Neutrophil (primary cell): Measurements from ENCODE around the gene RBMS3.

ENCODE experiments used
- H3K27ac ChIP-seq: fragments of 200-600 bp; sonication (generic); 2 replicates; pipeline ENCODE4 v1.5.1; 2016; ENCODE audit warnings: mild to moderate bottlenecking, moderate library complexity
- H3K27me3 ChIP-seq: fragments of 200-600 bp; sonication (generic); 2 replicates; pipeline ENCODE4 v1.6.0; 2016; ENCODE audit warnings: mild to moderate bottlenecking
- H3K36me3 ChIP-seq: fragments of 200-600 bp; sonication (generic); 2 replicates; pipeline ENCODE4 v1.5.1; 2017
- H3K4me1 ChIP-seq, 2 experiments: fragments of 200-600 bp in 1 of 2; sonication (generic) in 1 of 2; 1 replicate in 1 of 2; 2 replicates in 1 of 2; pipeline versions ENCODE4 v1.5.1 to v1.6.1; 2013 to 2016; ENCODE audit warnings: low read depth in 1 of 2, low read length in 1 of 2, mild to moderate bottlenecking in 1 of 2, moderate library complexity in 1 of 2; ENCODE audit not compliant: control insufficient read depth in 1 of 2, insufficient read depth in 1 of 2
- H3K4me3 ChIP-seq, 2 experiments: fragments of 200-600 bp in 1 of 2; sonication (generic) in 1 of 2; 1 replicate in 1 of 2; 2 replicates in 1 of 2; pipeline ENCODE4 v1.5.1; 2013 to 2016; ENCODE audit warnings: low read depth in 1 of 2, low read length in 1 of 2, mild to moderate bottlenecking in 1 of 2, moderate library complexity in 1 of 2
- H3K9me3 ChIP-seq: fragments of 200-600 bp; sonication (generic); 2 replicates; pipeline ENCODE4 v1.5.1; 2016
- TF ChIP-seq, protein P1 (sequence below): fragments of 200-600 bp; sonication (generic); IDR thresholded peaks from 2 replicates; pipeline ENCODE4 v1.5.1; 2016; ENCODE audit warnings: antibody characterized with exemption

Gene RBMS3

DNA sequence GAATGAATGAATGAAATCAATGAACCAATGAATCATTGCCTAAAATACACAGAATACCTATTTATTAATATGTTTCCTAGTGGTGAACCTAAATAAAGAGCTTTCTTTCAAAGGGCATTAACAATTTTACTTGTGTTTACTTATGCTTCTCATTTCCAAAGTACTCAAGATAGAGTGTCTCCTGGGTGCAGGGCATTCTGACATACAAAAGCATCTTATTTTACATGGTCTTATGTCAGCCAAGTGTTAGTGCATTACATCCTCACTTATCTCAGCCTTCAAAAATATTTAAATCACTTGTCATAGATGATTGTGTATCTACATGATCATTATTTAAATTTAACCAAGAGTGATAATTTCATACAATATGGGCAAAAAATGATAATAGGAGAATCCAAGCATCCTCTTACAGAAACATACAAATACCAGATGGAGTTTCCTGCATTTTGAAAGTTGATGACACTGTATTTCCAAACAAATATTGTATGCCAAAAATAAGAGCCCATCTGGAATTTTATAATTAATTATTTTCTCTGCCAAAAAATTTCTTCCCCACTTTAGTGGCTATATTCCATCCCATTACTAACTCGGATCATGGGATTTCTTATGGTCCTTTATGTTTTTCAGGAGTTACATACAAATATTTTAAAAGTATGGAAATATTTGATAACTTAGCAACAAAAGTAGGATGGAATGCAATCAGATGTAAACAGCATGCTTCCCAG is 279.0 kb downstream of the RBMS3 start:
- no peak overlapping the region for H3K4me3 ChIP-seq
- H3K4me1 ChIP-seq: no peaks in the 10 kb centered on the region
- TF ChIP-seq, protein P1, sequence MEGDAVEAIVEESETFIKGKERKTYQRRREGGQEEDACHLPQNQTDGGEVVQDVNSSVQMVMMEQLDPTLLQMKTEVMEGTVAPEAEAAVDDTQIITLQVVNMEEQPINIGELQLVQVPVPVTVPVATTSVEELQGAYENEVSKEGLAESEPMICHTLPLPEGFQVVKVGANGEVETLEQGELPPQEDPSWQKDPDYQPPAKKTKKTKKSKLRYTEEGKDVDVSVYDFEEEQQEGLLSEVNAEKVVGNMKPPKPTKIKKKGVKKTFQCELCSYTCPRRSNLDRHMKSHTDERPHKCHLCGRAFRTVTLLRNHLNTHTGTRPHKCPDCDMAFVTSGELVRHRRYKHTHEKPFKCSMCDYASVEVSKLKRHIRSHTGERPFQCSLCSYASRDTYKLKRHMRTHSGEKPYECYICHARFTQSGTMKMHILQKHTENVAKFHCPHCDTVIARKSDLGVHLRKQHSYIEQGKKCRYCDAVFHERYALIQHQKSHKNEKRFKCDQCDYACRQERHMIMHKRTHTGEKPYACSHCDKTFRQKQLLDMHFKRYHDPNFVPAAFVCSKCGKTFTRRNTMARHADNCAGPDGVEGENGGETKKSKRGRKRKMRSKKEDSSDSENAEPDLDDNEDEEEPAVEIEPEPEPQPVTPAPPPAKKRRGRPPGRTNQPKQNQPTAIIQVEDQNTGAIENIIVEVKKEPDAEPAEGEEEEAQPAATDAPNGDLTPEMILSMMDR: no peak
- no peaks in the 10 kb centered on the region for H3K9me3 ChIP-seq
- no peaks in the 10 kb centered on the region for H3K27me3 ChIP-seq
- H3K27ac ChIP-seq: no peak overlapping the region
- H3K36me3 ChIP-seq: no peaks in the 10 kb centered on the region

DNA sequence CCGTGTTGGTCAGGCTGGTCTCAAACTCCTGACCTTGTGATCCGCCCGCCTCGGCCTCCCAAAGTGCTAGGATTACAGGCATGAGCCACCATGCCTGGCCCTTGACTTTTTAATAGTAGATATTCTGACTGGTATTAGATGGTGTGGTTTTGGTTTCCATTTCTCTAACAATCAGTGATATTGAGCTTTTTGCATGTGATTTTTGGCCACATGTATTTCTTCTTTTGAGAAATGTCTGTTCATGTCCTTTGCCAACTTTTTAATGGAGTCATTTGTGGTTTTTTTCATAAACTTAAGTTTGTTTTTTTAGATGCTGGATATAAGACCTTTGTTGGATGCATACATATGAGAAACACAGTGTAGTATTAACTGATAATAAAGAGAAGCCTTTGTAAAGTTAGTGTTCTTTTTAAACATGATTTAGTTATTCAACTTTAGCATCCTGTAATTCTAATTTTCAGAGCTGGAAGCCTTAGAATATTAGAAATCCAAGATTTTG is 280.8 kb downstream of the RBMS3 start:
- Histone ChIP-seq H3K27me3 (no peaks in the 10 kb centered on the region), H3K36me3 (no peaks in the 10 kb centered on the region), H3K27ac (no peak overlapping the region), H3K4me1 (no peaks in the 10 kb centered on the region), H3K4me3 (no peak overlapping the region), H3K9me3 (no peaks in the 10 kb centered on the region)
- TF ChIP-seq, protein P1: no peak

DNA sequence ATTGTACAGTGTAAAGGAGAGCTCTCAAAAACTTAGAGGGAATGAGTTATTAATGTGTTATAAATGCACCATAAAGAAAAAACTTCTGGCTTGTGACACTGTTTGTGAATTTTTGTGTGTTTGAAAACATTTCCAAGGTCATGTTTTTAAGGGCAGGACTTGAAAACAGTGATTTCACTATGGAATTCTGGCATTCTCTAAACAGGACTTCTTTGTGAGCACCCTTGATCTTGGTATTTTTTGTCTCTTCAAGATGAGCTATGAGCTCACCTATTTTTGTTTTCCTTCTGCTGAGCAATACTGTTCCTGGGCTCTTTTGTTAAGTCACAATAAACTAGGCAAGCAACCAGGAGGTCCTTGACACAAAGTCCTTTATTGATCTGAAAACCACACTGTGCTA is 284.4 kb downstream of the RBMS3 start:
- Histone ChIP-seq H3K9me3 (no peaks in the 10 kb centered on the region), H3K4me1 (peaks cover 0 to 10% of the 10 kb centered on the region in 2 experiments), H3K27me3 (no peaks in the 10 kb centered on the region), H3K27ac (no peak overlapping the region), H3K4me3 (no peak overlapping the region), H3K36me3 (no peaks in the 10 kb centered on the region)
- TF ChIP-seq, protein P1: no peak

DNA sequence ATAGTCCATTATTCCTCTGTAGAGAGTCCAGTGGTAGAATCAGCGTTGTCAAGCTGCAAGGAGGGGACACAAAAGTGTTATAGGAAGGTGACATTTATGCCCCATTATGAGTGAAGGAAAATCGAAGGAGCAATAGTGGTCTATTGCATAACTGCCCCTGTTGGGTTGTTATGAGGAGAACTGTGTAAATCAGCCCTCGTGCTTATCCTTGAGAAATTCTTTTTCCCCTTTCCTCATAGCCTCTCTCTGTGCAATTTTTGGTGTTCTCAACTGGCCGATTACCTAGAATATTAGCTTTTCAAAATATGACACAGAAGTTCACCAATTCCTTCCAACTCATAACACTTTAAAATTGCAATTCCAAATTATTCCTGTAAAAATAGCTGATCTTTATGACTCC is 286.6 kb downstream of the RBMS3 start:
- Histone ChIP-seq H3K9me3 (no peaks in the 10 kb centered on the region), H3K4me3 (no peak overlapping the region), H3K4me1 (peaks cover 0 to 10% of the 10 kb centered on the region in 2 experiments), H3K36me3 (no peaks in the 10 kb centered on the region), H3K27ac (no peak overlapping the region), H3K27me3 (no peaks in the 10 kb centered on the region)
- TF ChIP-seq, protein P1: no peak

DNA sequence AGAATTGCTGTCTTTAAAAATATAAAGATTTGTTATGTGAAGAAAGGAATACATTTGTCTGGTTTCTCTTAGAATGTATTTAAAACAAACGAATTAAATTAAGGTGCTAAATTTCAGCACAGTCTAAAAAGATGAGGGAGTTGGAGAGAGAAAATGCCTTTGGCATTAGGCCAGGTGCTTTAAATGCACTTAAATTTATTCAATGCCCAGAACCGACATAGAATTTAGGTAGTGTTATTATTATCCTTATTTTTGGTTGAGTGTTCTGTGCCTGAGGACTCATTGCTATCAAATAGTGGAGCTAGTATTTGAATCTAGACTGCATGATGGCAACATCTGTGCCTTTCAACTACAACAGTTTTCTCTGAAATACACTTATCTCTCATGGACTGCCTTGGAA is 287.5 kb downstream of the RBMS3 start:
- TF ChIP-seq, protein P1: no peak
- no peaks in the 10 kb centered on the region for H3K9me3 ChIP-seq
- no peak overlapping the region for H3K27ac ChIP-seq
- no peaks in the 10 kb centered on the region for H3K27me3 ChIP-seq
- H3K4me3 ChIP-seq: no peak overlapping the region
- H3K36me3 ChIP-seq: no peaks in the 10 kb centered on the region
- peaks cover 0 to 10% of the 10 kb centered on the region in 2 experiments for H3K4me1 ChIP-seq
